SW480 (cell line): Measurements from ENCODE around the gene WNT2.
A peak's percentile ranks its signal among the peaks of the same experiment; 100 is the strongest.
"Not testable (repeated sequence)": the region's sequence is repeated elsewhere in the genome, so short reads cannot be mapped to it uniquely, and the experiment has no call there.

Experiments
- DNase-seq: peaks from one replicate; pipeline ENCODE4 v3.0.0-alpha.2; 2016; ENCODE audit warnings: low spot score

Gene WNT2

GRCh38 chr7:117302396-117302795 is 20.5 kb downstream of the WNT2 start:
- no peak for DNase-seq

DNA sequence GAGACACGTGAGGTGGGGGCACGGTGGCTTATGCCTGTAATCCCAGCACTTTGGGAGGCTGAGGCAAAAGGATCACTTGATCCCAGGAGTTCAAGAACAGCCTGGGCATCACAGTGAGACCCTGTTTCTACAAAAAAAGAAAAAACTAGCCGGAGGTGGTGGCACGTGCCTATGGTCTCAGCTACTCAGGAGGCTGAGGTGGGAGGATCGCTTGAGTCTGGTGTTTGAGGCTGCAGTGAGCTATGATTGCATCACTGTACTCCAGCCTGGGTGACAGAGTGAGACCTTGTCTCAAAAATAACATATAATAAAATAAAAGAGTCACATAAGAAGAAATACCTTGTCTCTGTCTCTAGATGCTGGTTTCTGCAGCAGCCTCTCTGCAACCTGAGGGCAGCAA is 22.4 kb downstream of the WNT2 start:
- DNase-seq, result not testable (repeated sequence)

- no peak for DNase-seq
Measured at GRCh38 chr7:117297606-117298005, 25.3 kb downstream of the WNT2 start.

GRCh38 chr7:117296066-117296465 is 26.8 kb downstream of the WNT2 start:
- DNase-seq, result no peak

DNA sequence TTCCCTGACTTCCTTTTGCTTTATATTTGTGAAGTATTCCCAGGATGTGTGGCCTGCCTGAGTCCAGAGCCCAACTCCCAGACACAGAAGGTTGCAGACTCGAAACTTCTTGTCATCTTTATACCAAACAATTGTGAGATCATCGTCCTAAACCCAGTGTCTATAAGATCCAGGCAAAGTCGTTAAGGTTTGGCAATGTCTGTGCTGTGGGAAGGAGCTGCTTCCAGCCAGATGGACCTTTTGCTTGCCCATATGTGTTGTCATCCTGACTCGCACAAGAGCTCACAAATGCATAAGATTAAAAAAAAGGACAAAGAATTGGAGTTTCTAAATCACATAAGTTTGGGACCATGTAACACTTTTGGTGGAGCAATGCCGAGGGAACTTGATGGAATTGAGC is 37.0 kb downstream of the WNT2 start:
- DNase-seq, result no peak

- DNase-seq, result no peak
Measured at GRCh38 chr7:117284692-117285091, 38.2 kb downstream of the WNT2 start.

DNA sequence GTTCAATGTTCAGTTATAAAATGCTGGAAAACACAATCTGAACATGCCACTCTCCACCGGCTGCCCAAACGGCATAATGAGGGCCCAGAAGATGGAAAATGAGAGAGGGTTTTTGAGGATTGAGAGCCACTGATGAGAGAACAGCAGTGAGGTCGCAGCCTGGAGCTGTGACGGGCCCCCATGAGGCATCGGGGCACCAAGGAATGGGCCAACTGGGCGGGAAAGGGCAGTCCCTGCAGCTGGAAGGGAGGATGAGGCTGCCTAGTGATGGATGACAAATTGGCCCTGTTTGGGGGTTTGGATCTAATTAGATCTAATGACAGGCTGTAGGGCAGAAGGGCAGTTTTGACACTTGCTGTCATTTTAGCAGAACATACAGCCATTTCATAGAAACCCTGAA is 39.1 kb downstream of the WNT2 start:
- DNase-seq, result no peak

GRCh38 chr7:117283371-117283770 is 39.5 kb downstream of the WNT2 start:
- DNase-seq, result no peak

DNA sequence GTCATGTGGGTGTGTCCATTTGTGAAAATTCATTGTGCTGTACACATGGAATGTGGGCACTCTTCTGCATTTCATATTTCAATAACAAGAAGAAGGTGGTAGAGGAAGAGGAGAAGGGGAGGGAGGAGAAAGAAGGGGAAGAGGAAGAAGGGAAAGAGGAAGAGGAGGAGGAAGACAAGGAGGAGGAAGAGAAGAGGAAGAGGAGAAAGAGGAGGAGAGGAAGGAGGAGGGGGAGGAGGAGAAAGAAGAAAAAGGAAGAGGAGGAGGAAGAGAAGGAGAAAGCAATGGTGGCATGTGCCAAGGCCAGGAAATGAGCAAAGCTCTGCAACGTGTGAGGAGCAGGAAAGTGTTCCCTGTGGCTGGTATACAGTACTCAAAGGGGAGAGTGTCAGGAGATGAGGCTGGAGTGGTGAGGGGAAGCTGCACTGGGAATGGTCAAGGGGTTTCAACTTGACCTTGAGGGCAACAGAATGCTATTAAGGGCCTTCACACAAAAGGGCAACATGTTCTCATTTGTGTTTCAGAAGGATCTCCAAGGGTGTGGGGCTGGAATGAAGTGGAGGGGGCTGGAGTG is 40.5 kb downstream of the WNT2 start:
- no peak for DNase-seq

DNA sequence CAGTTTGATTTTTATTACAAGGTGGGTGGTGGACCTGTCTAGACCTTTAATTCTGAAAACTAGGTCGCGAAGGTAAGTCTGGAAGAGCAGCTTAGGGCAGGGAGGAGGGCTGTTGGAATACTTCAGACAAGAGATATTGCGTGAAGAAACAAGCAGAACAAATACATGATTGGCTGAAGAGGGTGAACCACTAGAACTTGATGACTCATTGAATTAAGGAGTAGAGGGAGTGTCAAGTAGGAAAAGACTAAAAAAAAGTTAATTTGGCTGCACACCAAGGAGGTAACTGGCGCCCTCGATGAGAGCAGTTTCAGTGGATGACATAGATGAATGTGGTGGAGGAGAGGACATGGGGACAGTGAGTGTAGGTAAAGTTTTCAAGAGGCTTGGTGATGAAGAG is 41.3 kb downstream of the WNT2 start:
- no peak for DNase-seq

GRCh38 chr7:117279931-117280557 is 42.8 kb downstream of the WNT2 start:
- DNase-seq, result no peak

- DNase-seq, result no peak
Measured at GRCh38 chr7:117279203-117279602, 43.7 kb downstream of the WNT2 start.

GRCh38 chr7:117278040-117278439 is 44.8 kb downstream of the WNT2 start:
- no peak for DNase-seq

- DNase-seq, result no peak
Measured at GRCh38 chr7:117277576-117277975, 45.3 kb downstream of the WNT2 start.

- no peak for DNase-seq
Measured at GRCh38 chr7:117274951-117275350, 47.9 kb downstream of the WNT2 start.

DNA sequence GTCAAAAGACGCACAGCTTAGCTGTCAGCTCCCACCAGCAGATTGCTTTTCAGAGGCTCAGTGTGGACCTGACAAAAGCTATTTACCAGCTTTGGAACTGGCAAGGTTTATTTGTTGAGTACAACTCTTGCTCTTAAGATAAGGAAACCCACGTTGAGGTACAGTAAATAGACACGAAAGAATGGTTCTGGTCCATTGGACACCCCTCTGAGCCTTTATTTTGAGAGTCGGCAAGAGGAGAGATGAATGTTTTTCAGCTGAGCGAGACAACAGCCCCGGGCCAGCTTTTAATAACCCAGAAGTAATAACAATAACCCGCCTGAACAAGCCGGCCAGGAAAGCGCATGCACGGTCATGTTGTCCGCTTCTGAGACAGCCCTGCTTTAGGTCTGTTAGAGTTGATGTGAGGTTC is 49.0 kb downstream of the WNT2 start:
- no peak for DNase-seq

DNA sequence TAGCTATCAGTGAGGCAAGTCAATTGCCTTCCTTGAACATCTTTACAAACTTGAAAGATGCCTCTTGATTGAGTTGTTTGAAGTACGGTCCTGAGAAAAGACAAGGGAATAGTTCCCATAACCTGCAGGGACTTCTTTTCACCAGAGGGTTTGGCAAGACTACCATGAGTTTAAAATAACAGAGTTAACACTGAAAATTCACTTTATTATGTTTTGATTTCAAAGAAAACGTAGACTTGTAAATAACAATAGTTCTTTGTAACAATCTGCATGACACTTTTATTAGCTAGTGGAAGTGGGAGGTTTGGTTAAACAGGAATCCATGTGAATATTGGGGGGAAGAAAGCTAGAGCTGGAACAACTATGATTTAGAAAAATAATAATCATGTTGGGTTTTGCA is 49.5 kb downstream of the WNT2 start:
- DNase-seq, result no peak

- no peak for DNase-seq
Measured at GRCh38 chr7:117272017-117272759, 50.7 kb downstream of the WNT2 start.

GRCh38 chr7:117271566-117271965 is 51.3 kb downstream of the WNT2 start:
- no peak for DNase-seq

- no peak for DNase-seq
Measured at GRCh38 chr7:117270371-117270770, 52.5 kb downstream of the WNT2 start.

DNA sequence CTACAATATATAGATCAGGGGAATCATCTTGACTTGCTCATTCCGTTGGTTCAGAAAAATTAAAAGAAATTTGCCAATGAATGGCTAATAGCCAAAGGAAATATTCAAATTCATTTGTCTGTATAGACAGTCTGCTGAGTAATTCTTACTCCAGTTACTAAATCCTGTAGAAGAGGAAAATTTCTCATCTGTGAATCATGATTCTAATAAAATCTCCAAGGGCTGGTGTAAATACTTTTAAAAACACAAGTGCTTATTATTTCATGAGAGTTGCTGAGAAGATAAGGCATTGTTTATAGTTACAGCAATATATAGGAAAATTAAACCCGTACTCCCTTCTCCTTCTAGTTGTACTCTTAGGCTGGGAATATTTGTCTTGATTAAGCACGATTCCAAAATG is 53.0 kb downstream of the WNT2 start:
- DNase-seq, result no peak

GRCh38 chr7:117269417-117269816 is 53.4 kb downstream of the WNT2 start:
- DNase-seq, result peak; percentile 12

GRCh38 chr7:117264716-117265115 is 58.1 kb downstream of the WNT2 start:
- DNase-seq, result no peak

- no peak for DNase-seq
Measured at GRCh38 chr7:117262546-117262945, 60.3 kb downstream of the WNT2 start.
